K562 (cell line): Measurements from ENCODE around the gene ITPRID2. TPM values are rescaled to one million over a fixed set of nuclear protein-coding genes. Genes with fewer than 3 reads are reported as not detected.

Experiments used
- BDP1 ChIP-seq: IDR thresholded peaks from 3 replicates; pipeline ENCODE4 v1.6.1; 2011; ENCODE audit not compliant: insufficient read length, insufficient read depth
- CBFB ChIP-seq: sonication (generic); formaldehyde crosslinking; IDR thresholded peaks from 2 replicates; pipeline ENCODE4 v1.4.0; 2020; ENCODE audit warnings: mild to moderate bottlenecking, missing genetic modification reagents
- KDM5B ChIP-seq: fragments of 200-600 bp; sonication (generic); IDR thresholded peaks from 2 replicates; pipeline ENCODE4 v1.6.1; 2012; ENCODE audit warnings: low read depth, mild to moderate bottlenecking, moderate library complexity, low read length, control low read depth, inconsistent platforms; ENCODE audit not compliant: insufficient replicate concordance
- PCBP1 ChIP-seq: fragments of 200-400 bp; formaldehyde crosslinking; IDR thresholded peaks from 2 replicates; pipeline ENCODE4 v1.6.1; 2018; ENCODE audit warnings: mild to moderate bottlenecking, low read depth, low read length; ENCODE audit not compliant: poor library complexity, severe bottlenecking
- PHF8 ChIP-seq: fragments of 200-600 bp; sonication (generic); IDR thresholded peaks from 2 replicates; pipeline ENCODE4 v1.6.1; 2012; ENCODE audit warnings: mixed run types, mild to moderate bottlenecking, inconsistent platforms, low read length, moderate library complexity, borderline replicate concordance
- polyA plus RNA-seq, 8 experiments: library from polyadenylated mRNA; depleted of rRNA in 4 of 8; stranded (reverse) in 5 of 8; unstranded in 3 of 8; fragments of >200 nt; fragmentation: Nextera tagmentation in 2 of 8; fragmentation: Illumina TruSeq in 1 of 8; extraction: Ambion mirVana in 2 of 8; extraction: Trizol in 1 of 8; gene quantifications; 2 replicates each; pipeline versions ENCODE4 v1.2.1 to v1.2.3, GENCODE V29; 2011 to 2014; ENCODE audit warnings: inconsistent platforms in 1 of 8, missing spikeins in 1 of 8
- total RNA-seq, 7 experiments: library from RNA; depleted of rRNA in 6 of 7; stranded (reverse); fragments of >200 nt in 6 of 7; fragmentation: Illumina TruSeq in 2 of 7; extraction: Trizol in 2 of 7; gene quantifications; 2 replicates each; pipeline versions ENCODE4 v1.2.1 to v1.2.3, GENCODE V29; 2011 to 2021; ENCODE audit warnings: low replicate concordance in 1 of 7
- TF ChIP-seq, protein P1 (sequence below), 2 experiments: fragments of 450-650 bp; IDR thresholded peaks; 2 replicates each; pipeline ENCODE4 v1.6.1; 2016; ENCODE audit warnings: mild to moderate bottlenecking in 2 of 2, borderline replicate concordance in 1 of 2, low read depth in 1 of 2, moderate library complexity in 1 of 2
- TF ChIP-seq, protein P2 (sequence below), 2 experiments: IDR thresholded peaks in 1 of 2; conservative IDR thresholded peaks in 1 of 2; 2 replicates each; pipeline ENCODE4 v1.6.1; 2016; ENCODE audit warnings: low read depth in 2 of 2, mild to moderate bottlenecking in 1 of 2, missing compliant biosample characterization in 1 of 2, missing genetic modification characterization in 1 of 2, moderate library complexity in 1 of 2
- TF ChIP-seq, protein P3 (sequence below): fragments of 250-450 bp; sonication (Bioruptor Pico); IDR thresholded peaks from 2 replicates; pipeline ENCODE4 v1.5.0; 2021; ENCODE audit warnings: mild to moderate bottlenecking, borderline replicate concordance
- TF ChIP-seq, protein P4 (sequence below): fragments of 450-650 bp; IDR thresholded peaks from 2 replicates; pipeline ENCODE4 v1.6.1; 2016

The ITPRID2 gene
- total and polyA plus RNA-seq, 9 of the 15 experiments (the other 6 are each of a cell fraction or from before 2014, with no cell fraction given) = 18.5 to 77.8 (median 52.0) TPM

DNA sequence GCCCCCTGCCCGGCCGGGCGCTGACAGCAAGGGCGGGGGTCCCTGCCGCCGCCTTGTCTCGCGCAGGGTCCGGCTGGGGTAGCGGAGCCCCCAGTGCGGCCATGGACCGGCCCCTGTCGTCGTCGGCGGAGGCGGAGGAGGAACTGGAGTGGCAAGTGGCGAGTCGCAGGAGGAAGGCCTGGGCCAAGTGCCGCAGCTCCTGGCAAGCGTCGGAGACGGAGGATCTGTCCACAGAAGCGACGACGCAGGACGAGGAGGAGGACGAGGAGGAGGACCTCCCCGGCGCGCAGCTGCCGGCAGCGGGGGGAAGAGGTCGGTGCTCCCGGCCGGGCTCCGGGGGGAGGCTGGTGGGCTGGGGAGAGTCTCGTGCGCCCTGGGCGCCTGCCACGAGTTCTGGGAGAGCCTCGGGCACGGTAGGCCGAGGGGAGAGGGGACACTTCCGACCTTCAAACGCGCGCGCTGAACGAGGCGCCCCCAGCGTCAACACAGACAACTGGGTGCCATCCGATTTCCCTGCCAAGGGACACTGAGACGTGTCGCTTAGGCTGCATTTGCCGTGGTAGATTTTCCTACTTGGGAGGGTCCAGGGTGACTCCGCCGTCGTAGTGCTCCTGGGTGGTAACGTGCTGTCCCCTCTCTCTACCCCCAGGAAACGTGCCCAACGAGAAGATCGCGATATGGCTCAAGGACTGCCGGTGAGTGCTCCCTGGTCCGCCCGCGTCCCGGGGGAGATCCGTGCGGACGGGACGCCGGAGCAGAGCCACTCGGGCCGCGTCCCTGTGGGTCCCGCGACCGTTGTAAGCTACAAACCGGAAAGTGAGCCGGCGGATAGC lies 652 bp downstream of the ITPRID2 start (continued):
- TF ChIP-seq, protein P1, sequence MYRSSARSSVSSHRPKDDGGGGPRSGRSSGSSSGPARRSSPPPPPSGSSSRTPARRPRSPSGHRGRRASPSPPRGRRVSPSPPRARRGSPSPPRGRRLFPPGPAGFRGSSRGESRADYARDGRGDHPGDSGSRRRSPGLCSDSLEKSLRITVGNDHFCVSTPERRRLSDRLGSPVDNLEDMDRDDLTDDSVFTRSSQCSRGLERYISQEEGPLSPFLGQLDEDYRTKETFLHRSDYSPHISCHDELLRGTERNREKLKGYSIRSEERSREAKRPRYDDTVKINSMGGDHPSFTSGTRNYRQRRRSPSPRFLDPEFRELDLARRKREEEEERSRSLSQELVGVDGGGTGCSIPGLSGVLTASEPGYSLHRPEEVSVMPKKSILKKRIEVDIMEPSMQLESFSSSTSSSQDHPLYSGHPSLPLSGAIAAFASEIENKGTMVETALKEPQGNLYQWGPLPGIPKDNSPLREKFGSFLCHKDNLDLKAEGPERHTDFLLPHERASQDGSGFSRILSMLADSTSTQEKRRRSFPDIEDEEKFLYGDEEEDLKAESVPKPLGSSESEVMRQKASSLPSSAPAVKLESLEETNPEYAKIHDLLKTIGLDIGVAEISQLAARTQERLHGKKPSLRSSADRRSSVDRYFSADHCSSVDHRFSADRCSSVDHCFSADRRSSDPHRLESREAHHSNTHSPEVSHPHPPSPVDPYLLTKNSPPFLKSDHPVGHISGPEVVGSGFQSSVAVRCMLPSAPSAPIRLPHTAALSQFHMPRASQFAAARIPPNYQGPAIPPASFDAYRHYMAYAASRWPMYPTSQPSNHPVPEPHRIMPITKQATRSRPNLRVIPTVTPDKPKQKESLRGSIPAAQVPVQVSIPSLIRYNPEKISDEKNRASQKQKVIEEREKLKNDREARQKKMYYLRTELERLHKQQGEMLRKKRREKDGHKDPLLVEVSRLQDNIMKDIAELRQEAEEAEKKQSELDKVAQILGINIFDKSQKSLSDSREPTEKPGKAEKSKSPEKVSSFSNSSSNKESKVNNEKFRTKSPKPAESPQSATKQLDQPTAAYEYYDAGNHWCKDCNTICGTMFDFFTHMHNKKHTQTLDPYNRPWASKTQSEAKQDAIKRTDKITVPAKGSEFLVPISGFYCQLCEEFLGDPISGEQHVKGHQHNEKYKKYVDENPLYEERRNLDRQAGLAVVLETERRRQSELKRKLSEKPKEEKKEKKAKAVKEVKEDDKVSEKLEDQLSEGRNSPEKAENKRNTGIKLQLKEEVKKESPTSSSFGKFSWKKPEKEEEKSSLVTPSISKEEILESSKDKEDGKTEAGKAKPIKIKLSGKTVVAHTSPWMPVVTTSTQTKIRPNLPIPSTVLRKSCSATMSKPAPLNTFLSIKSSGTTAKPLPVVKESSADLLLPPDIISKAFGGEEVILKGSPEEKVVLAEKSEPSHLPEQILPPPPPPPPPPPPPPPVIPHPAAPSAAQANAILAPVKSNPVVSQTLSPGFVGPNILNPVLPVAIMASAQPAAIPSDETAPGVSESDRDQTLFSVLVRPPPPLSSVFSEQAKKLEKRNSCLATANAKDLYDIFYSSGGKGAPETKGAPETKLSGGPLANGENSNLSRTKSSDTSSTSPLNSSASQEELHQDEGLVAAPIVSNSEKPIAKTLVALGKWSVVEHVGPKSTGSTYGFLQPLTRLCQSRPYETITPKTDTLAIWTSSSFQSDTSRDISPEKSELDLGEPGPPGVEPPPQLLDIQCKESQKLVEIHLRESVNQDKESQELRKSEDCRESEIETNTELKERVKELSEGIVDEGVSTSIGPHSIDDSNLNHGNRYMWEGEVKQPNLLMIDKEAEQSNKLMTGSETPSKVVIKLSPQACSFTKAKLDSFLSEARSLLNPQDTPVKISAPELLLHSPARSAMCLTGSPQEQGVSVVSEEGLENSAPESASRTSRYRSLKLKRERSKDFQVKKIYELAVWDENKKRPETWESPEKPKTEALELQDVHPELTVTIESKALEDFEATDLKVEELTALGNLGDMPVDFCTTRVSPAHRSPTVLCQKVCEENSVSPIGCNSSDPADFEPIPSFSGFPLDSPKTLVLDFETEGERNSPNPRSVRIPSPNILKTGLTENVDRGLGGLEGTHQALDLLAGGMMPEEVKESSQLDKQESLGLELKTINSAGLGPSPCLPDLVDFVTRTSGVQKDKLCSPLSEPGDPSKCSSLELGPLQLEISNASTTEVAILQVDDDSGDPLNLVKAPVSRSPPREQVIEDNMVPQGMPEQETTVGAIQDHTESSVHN (IDR thresholded peaks at IDR 0.05; ENCODE audit: borderline replicate concordance in 1 of 2, low read depth in 1 of 2) = no peak
- TF ChIP-seq, protein P2, sequence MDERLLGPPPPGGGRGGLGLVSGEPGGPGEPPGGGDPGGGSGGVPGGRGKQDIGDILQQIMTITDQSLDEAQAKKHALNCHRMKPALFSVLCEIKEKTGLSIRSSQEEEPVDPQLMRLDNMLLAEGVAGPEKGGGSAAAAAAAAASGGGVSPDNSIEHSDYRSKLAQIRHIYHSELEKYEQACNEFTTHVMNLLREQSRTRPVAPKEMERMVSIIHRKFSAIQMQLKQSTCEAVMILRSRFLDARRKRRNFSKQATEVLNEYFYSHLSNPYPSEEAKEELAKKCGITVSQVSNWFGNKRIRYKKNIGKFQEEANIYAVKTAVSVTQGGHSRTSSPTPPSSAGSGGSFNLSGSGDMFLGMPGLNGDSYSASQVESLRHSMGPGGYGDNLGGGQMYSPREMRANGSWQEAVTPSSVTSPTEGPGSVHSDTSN (CRISPR knock-in tag; IDR thresholded peaks at IDR 0.05; ENCODE audit: low read depth) = no peak
- TF ChIP-seq, protein P2 (tag; conservative IDR thresholded peaks at IDR 0.05; ENCODE audit: low read depth) = no peak
- TF ChIP-seq PHF8 (peak; percentile 65; the same call in 1 of the 2 replicates), PCBP1 (peak; percentile 84), BDP1 (no peak), CBFB (CRISPR knock-in tag) (no peak), KDM5B (peak; percentile 78)
- TF ChIP-seq, protein P3, sequence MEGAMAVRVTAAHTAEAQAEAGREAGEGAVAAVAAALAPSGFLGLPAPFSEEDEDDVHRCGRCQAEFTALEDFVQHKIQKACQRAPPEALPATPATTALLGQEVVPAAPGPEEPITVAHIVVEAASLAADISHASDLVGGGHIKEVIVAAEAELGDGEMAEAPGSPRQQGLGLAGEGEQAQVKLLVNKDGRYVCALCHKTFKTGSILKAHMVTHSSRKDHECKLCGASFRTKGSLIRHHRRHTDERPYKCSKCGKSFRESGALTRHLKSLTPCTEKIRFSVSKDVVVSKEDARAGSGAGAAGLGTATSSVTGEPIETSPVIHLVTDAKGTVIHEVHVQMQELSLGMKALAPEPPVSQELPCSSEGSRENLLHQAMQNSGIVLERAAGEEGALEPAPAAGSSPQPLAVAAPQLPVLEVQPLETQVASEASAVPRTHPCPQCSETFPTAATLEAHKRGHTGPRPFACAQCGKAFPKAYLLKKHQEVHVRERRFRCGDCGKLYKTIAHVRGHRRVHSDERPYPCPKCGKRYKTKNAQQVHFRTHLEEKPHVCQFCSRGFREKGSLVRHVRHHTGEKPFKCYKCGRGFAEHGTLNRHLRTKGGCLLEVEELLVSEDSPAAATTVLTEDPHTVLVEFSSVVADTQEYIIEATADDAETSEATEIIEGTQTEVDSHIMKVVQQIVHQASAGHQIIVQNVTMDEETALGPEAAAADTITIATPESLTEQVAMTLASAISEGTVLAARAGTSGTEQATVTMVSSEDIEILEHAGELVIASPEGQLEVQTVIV = no peak; the same call in 1 of the 2 replicates
- TF ChIP-seq, protein P4, sequence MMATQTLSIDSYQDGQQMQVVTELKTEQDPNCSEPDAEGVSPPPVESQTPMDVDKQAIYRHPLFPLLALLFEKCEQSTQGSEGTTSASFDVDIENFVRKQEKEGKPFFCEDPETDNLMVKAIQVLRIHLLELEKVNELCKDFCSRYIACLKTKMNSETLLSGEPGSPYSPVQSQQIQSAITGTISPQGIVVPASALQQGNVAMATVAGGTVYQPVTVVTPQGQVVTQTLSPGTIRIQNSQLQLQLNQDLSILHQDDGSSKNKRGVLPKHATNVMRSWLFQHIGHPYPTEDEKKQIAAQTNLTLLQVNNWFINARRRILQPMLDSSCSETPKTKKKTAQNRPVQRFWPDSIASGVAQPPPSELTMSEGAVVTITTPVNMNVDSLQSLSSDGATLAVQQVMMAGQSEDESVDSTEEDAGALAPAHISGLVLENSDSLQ = peak; percentile 10; the same call in 1 of the 2 replicates
